Neuronal stem cell (in vitro differentiated cells): ENCODE data around the gene LKAAEAR1.
A peak's percentile ranks its signal among the peaks of the same experiment; 100 is the strongest.
"Not testable (repeated sequence)": the region's sequence is repeated elsewhere in the genome, so short reads cannot be mapped to it uniquely, and the experiment has no call there.

Experiments used
- DNase-seq: peaks from one replicate; pipeline ENCODE4 v3.0.0-alpha.2; 2013; ENCODE audit warnings: low spot score
- H2AFZ ChIP-seq: one replicate; pipeline ENCODE4 v1.6.1; 2013; ENCODE audit warnings: mild to moderate bottlenecking, low read length, inconsistent platforms
- H2AK5ac ChIP-seq: 2 replicates; pipeline ENCODE4 v1.6.1; 2013; ENCODE audit warnings: low read depth, mild to moderate bottlenecking, inconsistent platforms, low read length, moderate library complexity, mixed read lengths
- H2BK120ac ChIP-seq: 2 replicates; pipeline ENCODE4 v1.6.1; 2013; ENCODE audit warnings: low read depth, mild to moderate bottlenecking, inconsistent platforms, low read length, moderate library complexity, mixed read lengths
- H2BK12ac ChIP-seq: one replicate; pipeline ENCODE4 v1.6.1; 2013; ENCODE audit warnings: low read length, inconsistent platforms
- H2BK15ac ChIP-seq: 2 replicates; pipeline ENCODE4 v1.6.1; 2013; ENCODE audit warnings: mild to moderate bottlenecking, low read length, inconsistent platforms, mixed read lengths
- H2BK5ac ChIP-seq: one replicate; pipeline ENCODE4 v1.6.1; 2013; ENCODE audit warnings: inconsistent platforms, mild to moderate bottlenecking, low read length, moderate library complexity
- H3K14ac ChIP-seq: one replicate; pipeline ENCODE4 v1.6.1; 2013; ENCODE audit warnings: low read length, inconsistent platforms
- H3K18ac ChIP-seq: 2 replicates; pipeline ENCODE4 v1.6.1; 2013; ENCODE audit warnings: low read length, inconsistent platforms
- H3K23ac ChIP-seq: 2 replicates; pipeline ENCODE4 v1.6.1; 2013; ENCODE audit warnings: low read depth, mild to moderate bottlenecking, mixed read lengths, low read length, inconsistent platforms; ENCODE audit not compliant: poor library complexity
- H3K27ac ChIP-seq: replicated peaks from 3 replicates; pipeline ENCODE4 v1.5.1; 2013; ENCODE audit warnings: low read length, inconsistent platforms
- H3K27me3 ChIP-seq, 3 experiments: 2 replicates each; pipeline ENCODE4 v1.6.1; 2013; ENCODE audit warnings: low read length in 3 of 3, mild to moderate bottlenecking in 2 of 3, inconsistent platforms in 1 of 3, low read depth in 1 of 3, mixed read lengths in 1 of 3, moderate library complexity in 1 of 3; ENCODE audit not compliant: control insufficient read depth in 3 of 3, insufficient read depth in 3 of 3
- H3K36me3 ChIP-seq, 2 donors: replicated peaks in 1 of 2; 2 replicates each; pipeline ENCODE4 v1.6.1; 2013; ENCODE audit warnings: low read length in 2 of 2; ENCODE audit not compliant: control insufficient read depth in 2 of 2, insufficient read depth in 2 of 2
- H3K4ac ChIP-seq: 2 replicates; pipeline ENCODE4 v1.6.1; 2013; ENCODE audit warnings: inconsistent platforms, mild to moderate bottlenecking, low read length, moderate library complexity
- H3K4me1 ChIP-seq, 2 donors: 1 replicate in 1 of 2; 2 replicates in 1 of 2; pipeline ENCODE4 v1.6.1; 2013; ENCODE audit warnings: low read length in 2 of 2, low read depth in 1 of 2; ENCODE audit not compliant: control insufficient read depth in 2 of 2, insufficient read depth in 1 of 2
- H3K4me2 ChIP-seq: one replicate; pipeline ENCODE4 v1.6.1; 2013; ENCODE audit warnings: mild to moderate bottlenecking, low read length, inconsistent platforms; ENCODE audit not compliant: insufficient read depth, poor library complexity, severe bottlenecking
- H3K4me3 ChIP-seq, 2 donors: 2 replicates each; pipeline ENCODE4 v1.5.1; 2013; ENCODE audit warnings: low read length in 2 of 2, mild to moderate bottlenecking in 2 of 2, inconsistent platforms in 1 of 2, moderate library complexity in 1 of 2
- H3K79me1 ChIP-seq: one replicate; pipeline ENCODE4 v1.6.1; 2013; ENCODE audit warnings: low read depth, mild to moderate bottlenecking, inconsistent platforms, low read length, moderate library complexity
- H3K9ac ChIP-seq: one replicate; pipeline ENCODE4 v1.6.1; 2013; ENCODE audit warnings: mild to moderate bottlenecking, low read depth, low read length, inconsistent platforms; ENCODE audit not compliant: poor library complexity
- H3K9me3 ChIP-seq, 2 donors: replicated peaks in 1 of 2; 2 replicates each; pipeline versions ENCODE3 to v1.6.1; 2013; ENCODE audit warnings: low read length in 2 of 2, mild to moderate bottlenecking in 2 of 2, inconsistent platforms in 1 of 2, low read depth in 1 of 2, mixed read lengths in 1 of 2, moderate library complexity in 1 of 2; ENCODE audit not compliant: control insufficient read depth in 2 of 2, insufficient read depth in 1 of 2
- H4K8ac ChIP-seq: one replicate; pipeline ENCODE4 v1.6.1; 2013; ENCODE audit warnings: low read depth, mild to moderate bottlenecking, inconsistent platforms, low read length, moderate library complexity
- H4K91ac ChIP-seq: one replicate; pipeline ENCODE4 v1.6.1; 2013; ENCODE audit warnings: low read length, low read depth, mild to moderate bottlenecking, inconsistent platforms; ENCODE audit not compliant: poor library complexity
- WGBS, 2 donors: extraction: QIAGEN DNeasy Blood & Tissue Kit; methylation state at CpG; one replicate each; pipeline ENCODE4 v1.1.7; 2013; ENCODE audit warnings: missing lambda C conversion rate in 2 of 2, mixed read lengths in 1 of 2; ENCODE audit not compliant: insufficient read length in 2 of 2, insufficient replicate concordance in 1 of 2; ENCODE audit errors: extremely low coverage in 2 of 2; 5-methylcytosine and 5-hydroxymethylcytosine counted together

Gene LKAAEAR1

GRCh38 chr20:64129146-64129782, 45.1 kb upstream of the LKAAEAR1 start:
- Histone ChIP-seq H3K9ac (peak overlapping the region; percentile 39), H3K14ac (no peak overlapping the region), H3K27me3 (no peaks in the 10 kb centered on the region), H2BK12ac (no peak overlapping the region), H3K9me3 (no peaks in the 10 kb centered on the region), H3K4ac (no peak overlapping the region), H3K4me1 (peaks cover 0 to 6% of the 10 kb centered on the region in 2 donors), H4K91ac (no peak overlapping the region), H2BK15ac (no peak overlapping the region), H4K8ac (no peak overlapping the region), H2BK120ac (no peak overlapping the region), H2AK5ac (no peak overlapping the region), H3K27ac (no peak overlapping the region), H3K4me2 (no peak overlapping the region), H3K4me3 (no peak overlapping the region), H3K18ac (peak overlapping the region; percentile 68), H3K36me3 (no peaks in the 10 kb centered on the region), H3K23ac (no peak overlapping the region), H2AFZ (no peak overlapping the region), H3K79me1 (no peaks in the 10 kb centered on the region), H2BK5ac (no peak overlapping the region)
- WGBS, 2 donors, result no CpG with 5 or more reads among the region's 11 CpGs
- no peak for DNase-seq

DNA sequence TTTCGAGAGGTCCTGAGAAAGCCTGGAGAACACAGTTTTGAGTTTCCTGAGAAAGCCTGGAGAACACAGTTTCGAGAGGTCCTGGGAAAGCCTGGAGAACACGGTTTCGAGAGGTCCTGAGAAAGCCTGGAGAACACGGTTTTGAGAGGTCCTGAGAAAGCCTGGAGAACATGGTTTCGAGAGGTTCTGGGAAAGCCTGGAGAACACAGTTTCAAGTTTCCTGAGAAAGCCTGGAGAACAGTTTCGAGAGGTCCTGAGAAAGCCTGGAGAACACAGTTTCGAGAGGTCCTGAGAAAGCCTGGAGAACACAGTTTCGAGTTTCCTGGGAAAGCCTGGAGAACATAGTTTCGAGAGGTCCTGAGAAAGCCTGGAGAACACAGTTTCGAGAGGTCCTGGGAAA, 39.3 kb upstream of the LKAAEAR1 start:
- not testable (repeated sequence) for H4K91ac ChIP-seq, H2BK120ac ChIP-seq, H2AFZ ChIP-seq, DNase-seq, H3K4me2 ChIP-seq, H3K36me3 ChIP-seq, H3K9ac ChIP-seq, H3K4me1 ChIP-seq, H2BK5ac ChIP-seq, H2BK15ac ChIP-seq, H3K27me3 ChIP-seq, H3K27ac ChIP-seq, H2BK12ac ChIP-seq, H3K79me1 ChIP-seq, H3K23ac ChIP-seq, H2AK5ac ChIP-seq, H3K4me3 ChIP-seq, H3K18ac ChIP-seq, H3K9me3 ChIP-seq, H3K14ac ChIP-seq, H3K4ac ChIP-seq, H4K8ac ChIP-seq
- WGBS, 2 donors, result no CpG with 5 or more reads among the region's 11 CpGs

GRCh38 chr20:64122927-64123326, 38.7 kb upstream of the LKAAEAR1 start:
- H2AFZ ChIP-seq, H3K9me3 ChIP-seq, H4K91ac ChIP-seq, H3K9ac ChIP-seq, H3K27ac ChIP-seq, H3K4me1 ChIP-seq, H3K14ac ChIP-seq, H2BK5ac ChIP-seq, H4K8ac ChIP-seq, H2BK15ac ChIP-seq, H2AK5ac ChIP-seq, H3K79me1 ChIP-seq, H2BK120ac ChIP-seq, H2BK12ac ChIP-seq, H3K23ac ChIP-seq, DNase-seq, H3K18ac ChIP-seq, H3K36me3 ChIP-seq, H3K27me3 ChIP-seq, H3K4me3 ChIP-seq, H3K4me2 ChIP-seq, H3K4ac ChIP-seq: not testable (repeated sequence)
- WGBS, 2 donors, result no CpG with 5 or more reads among the region's 11 CpGs

GRCh38 chr20:64121586-64121985, 37.4 kb upstream of the LKAAEAR1 start:
- H2AFZ ChIP-seq, result no peak overlapping the region
- H3K4ac ChIP-seq, result no peak overlapping the region
- no peaks in the 10 kb centered on the region for H3K79me1 ChIP-seq
- H2BK120ac ChIP-seq, result no peak overlapping the region
- no peak overlapping the region for H3K14ac ChIP-seq
- no peak overlapping the region for H3K9ac ChIP-seq
- no peak overlapping the region for H3K18ac ChIP-seq
- H3K9me3 ChIP-seq, result no peaks in the 10 kb centered on the region
- no peak overlapping the region for H3K4me2 ChIP-seq
- H3K27ac ChIP-seq, result no peak overlapping the region
- no peak overlapping the region for H2BK5ac ChIP-seq
- peaks cover 2 to 4% of the 10 kb centered on the region in 2 donors for H3K4me1 ChIP-seq
- DNase-seq, result no peak
- no peaks in the 10 kb centered on the region for H3K36me3 ChIP-seq
- no peak overlapping the region for H4K8ac ChIP-seq
- no CpG with 5 or more reads among the region's 12 CpGs for WGBS, 2 donors
- no peak overlapping the region for H3K23ac ChIP-seq
- H2BK15ac ChIP-seq, result no peak overlapping the region
- H2AK5ac ChIP-seq, result no peak overlapping the region
- H3K4me3 ChIP-seq, result no peak overlapping the region
- H2BK12ac ChIP-seq, result no peak overlapping the region
- H4K91ac ChIP-seq, result no peak overlapping the region
- no peaks in the 10 kb centered on the region for H3K27me3 ChIP-seq
